GM23248 (cell line): Measurements from ENCODE around the gene CCDC80.

Experiments
- EZH2 ChIP-seq: fragments of 200-600 bp; sonication (generic); IDR thresholded peaks from 2 replicates; pipeline ENCODE4 v1.6.1; 2018; ENCODE audit warnings: antibody characterized with exemption, mild to moderate bottlenecking; ENCODE audit not compliant: insufficient read depth, poor library complexity, severe bottlenecking
- EZH2phosphoT487 ChIP-seq: fragments of 200-600 bp; sonication (generic); IDR thresholded peaks from 2 replicates; pipeline ENCODE4 v1.6.1; 2018; ENCODE audit warnings: antibody characterized with exemption, moderate library complexity, mild to moderate bottlenecking, low read depth; ENCODE audit not compliant: insufficient read depth

- no peak for TF ChIP-seq EZH2
- no peak for TF ChIP-seq EZH2phosphoT487
Observed at GRCh38 chr3:112617285-112617684, 23.7 kb downstream of the CCDC80 start.
